Measurements from ENCODE around the gene SLC4A1AP.

SLC4A1AP gene

DNA sequence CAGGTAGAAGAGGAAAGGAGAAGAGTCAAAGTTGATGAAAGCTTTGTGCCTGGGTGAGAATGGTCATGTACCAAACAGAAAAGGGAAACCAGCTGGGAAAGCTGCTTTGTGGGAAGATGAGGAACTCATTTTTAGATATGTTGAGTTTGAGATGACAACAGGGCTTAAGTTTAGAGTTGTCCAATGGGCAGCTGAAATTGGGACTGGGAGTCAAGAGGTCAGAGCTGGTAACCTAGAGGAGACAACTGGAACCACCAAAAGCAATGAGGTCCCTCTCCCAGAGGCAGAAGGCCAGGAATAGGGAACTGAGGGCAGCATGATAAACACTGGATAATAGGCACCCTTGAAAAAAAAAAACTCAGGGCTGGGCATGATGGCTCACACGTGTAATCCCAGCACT lies 48.8 kb downstream of the SLC4A1AP start:
- H3K9me3 Mint-ChIP-seq, result no peaks in the 10 kb centered on the region
- peaks cover 37% of the 10 kb centered on the region for H3K4me1 Mint-ChIP-seq
- no peak for TF ChIP-seq CTCF (IDR thresholded peaks at IDR 0.05; ENCODE audit: unreplicated experiment in 3 of 3)
- no peaks in the 10 kb centered on the region for H3K36me3 Mint-ChIP-seq (ENCODE audit: low read depth)
- peak overlapping the region in 1 of 3 experiments; percentile 48 for H3K27ac Mint-ChIP-seq
- H3K4me3 Mint-ChIP-seq, result peak overlapping the region in 2 of 3 experiments; percentile 11 to 18
- H3K27me3 Mint-ChIP-seq (ENCODE audit: low read depth), result peaks cover 13% of the 10 kb centered on the region

- Mint-ChIP-seq H3K9me3 (no peaks in the 10 kb centered on the region), H3K4me1 (peaks cover 38% of the 10 kb centered on the region), H3K36me3 (ENCODE audit: low read depth) (no peaks in the 10 kb centered on the region), H3K27ac (peak overlapping the region in 2 of 3 experiments; percentile 60 to 65), H3K4me3 (peak overlapping the region; percentile 46 to 76 (median 70)), H3K27me3 (ENCODE audit: low read depth) (peaks cover 13% of the 10 kb centered on the region)
- no peak for TF ChIP-seq CTCF (IDR thresholded peaks at IDR 0.05; ENCODE audit: unreplicated experiment in 3 of 3)
Observed at GRCh38 chr2:27713201-27713600, 49.5 kb downstream of the SLC4A1AP start.

DNA sequence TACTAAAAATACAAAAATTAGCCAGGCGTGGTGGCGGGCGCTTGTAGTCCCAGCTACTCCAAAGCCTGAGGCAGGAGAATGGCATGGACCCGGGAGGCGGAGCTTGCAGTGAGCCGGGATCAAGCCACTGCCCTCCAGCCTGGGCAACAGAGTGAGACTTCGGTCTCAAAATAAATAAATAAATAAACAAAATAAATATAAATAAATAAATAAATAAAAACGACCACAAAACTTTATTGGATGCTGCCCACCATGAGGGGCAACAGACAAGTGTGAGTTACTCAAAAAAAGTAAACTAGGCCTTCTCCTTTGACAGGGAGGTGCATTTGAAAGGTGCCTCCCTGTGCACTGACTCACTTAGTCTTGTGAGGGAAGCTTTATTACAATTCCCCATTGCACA lies 50.4 kb downstream of the SLC4A1AP start:
- no peaks in the 10 kb centered on the region for H3K36me3 Mint-ChIP-seq (ENCODE audit: low read depth)
- H3K9me3 Mint-ChIP-seq, result no peaks in the 10 kb centered on the region
- TF ChIP-seq CTCF (IDR thresholded peaks at IDR 0.05; ENCODE audit: unreplicated experiment in 3 of 3), result no peak
- peak overlapping the region; percentile 83 to 85 (median 83) for H3K4me3 Mint-ChIP-seq
- H3K27ac Mint-ChIP-seq, result peak overlapping the region; percentile 67 to 87 (median 82)
- peaks cover 13% of the 10 kb centered on the region for H3K27me3 Mint-ChIP-seq (ENCODE audit: low read depth)
- H3K4me1 Mint-ChIP-seq, result peaks cover 30% of the 10 kb centered on the region

GRCh38 chr2:27714851-27715291 lies 51.2 kb downstream of the SLC4A1AP start:
- peak overlapping the region; percentile 83 to 85 (median 83) for H3K4me3 Mint-ChIP-seq
- no peak for TF ChIP-seq CTCF (IDR thresholded peaks at IDR 0.05; ENCODE audit: unreplicated experiment in 3 of 3)

GRCh38 chr2:27715318-27716210 lies 51.9 kb downstream of the SLC4A1AP start:
- peak overlapping the region; percentile 67 to 87 (median 82) for H3K27ac Mint-ChIP-seq
- TF ChIP-seq CTCF (IDR thresholded peaks at IDR 0.05; ENCODE audit: unreplicated experiment in 3 of 3), result no peak
- H3K4me1 Mint-ChIP-seq, result peaks cover 30% of the 10 kb centered on the region
- H3K27me3 Mint-ChIP-seq (ENCODE audit: low read depth), result peaks cover 15% of the 10 kb centered on the region
- H3K9me3 Mint-ChIP-seq, result no peaks in the 10 kb centered on the region
- no peaks in the 10 kb centered on the region for H3K36me3 Mint-ChIP-seq (ENCODE audit: low read depth)
- H3K4me3 Mint-ChIP-seq, result peak overlapping the region; percentile 83 to 85 (median 83)

More at GRCh38 chr2:27714851-27715291, 51.2 kb downstream of the SLC4A1AP start:
- H3K27ac Mint-ChIP-seq, result peak overlapping the region; percentile 67 to 87 (median 82)
- H3K9me3 Mint-ChIP-seq, result no peaks in the 10 kb centered on the region
- peaks cover 30% of the 10 kb centered on the region for H3K4me1 Mint-ChIP-seq
- H3K27me3 Mint-ChIP-seq (ENCODE audit: low read depth), result peaks cover 13% of the 10 kb centered on the region
- H3K36me3 Mint-ChIP-seq (ENCODE audit: low read depth), result no peaks in the 10 kb centered on the region

All from nephron (organoid).